Hematopoietic multipotent progenitor cell (in vitro differentiated cells): ENCODE data around the gene SLC6A19. TPM values are rescaled to one million over a fixed set of nuclear protein-coding genes. Genes with fewer than 3 reads are reported as not detected.
"Not testable (repeated sequence)": the region's sequence is repeated elsewhere in the genome, so short reads cannot be mapped to it uniquely, and the experiment has no call there.

Experiments used
- DNase-seq, 3 donors: peaks; one replicate each; pipeline ENCODE4 v3.0.0-alpha.2; 2011 to 2015; ENCODE audit warnings: low read depth in 2 of 3, low spot score in 2 of 3
- total RNA-seq: library from RNA; depleted of rRNA; stranded (reverse); fragments of >200 nt; gene quantifications from one replicate; pipeline ENCODE4 v1.2.3, GENCODE V29; 2012

SLC6A19 gene
- total RNA-seq, 1 donor = under 0.01 TPM

DNA sequence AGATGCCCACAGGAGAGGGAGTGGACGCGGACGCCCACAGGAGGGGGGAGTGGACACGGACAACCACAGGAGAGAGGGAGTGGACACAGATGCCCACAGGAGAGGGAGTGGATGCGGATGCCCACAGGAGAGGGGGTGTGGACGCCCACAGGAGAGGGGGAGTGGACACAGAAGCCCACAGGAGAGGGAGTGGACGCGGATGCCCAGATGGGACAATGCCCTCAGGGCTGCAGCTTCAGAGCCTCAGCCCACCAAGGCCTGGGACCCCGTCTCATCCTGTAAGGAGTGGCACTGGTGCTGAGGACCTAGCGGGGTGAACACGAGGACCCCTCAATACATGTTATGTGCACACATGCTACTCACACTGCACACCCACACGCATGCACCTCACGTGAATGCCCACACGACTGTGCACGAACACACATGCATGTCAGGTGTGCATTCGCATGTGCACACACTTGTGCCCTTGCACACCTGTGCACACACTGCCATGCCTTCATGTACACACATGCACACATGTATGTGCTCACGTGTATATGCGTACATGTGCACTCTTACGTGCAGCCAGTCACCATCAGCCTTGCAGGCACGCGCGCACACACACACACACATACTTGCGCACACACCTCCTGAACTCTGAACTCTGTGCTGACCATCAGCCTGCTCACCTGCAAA is 58.5 kb downstream of the SLC6A19 start:
- no peak for DNase-seq

DNA sequence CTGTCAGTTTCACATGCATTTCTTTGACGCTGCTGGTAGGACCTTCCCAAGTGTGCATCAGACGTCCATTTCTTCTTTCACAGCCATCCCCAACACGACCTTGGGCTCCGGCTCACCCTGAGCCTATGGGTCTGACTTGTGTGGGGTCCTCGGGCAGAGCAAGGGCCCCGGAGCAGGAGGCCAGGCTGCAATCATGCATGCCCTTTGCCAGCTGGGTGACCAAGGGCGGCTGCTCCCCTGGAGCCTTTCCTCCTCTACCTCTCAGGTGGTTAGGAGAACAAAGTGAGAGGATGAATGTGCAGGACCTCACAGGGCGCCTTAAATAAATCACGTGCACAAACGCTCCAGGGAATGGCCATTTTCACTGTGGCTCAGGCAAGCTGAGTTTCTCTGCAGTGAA is 60.2 kb downstream of the SLC6A19 start:
- DNase-seq = no peak

- DNase-seq = peak in 1 of 3 donors; percentile 10
These were observed 61.0 kb downstream of the SLC6A19 start for GRCh38 chr5:1262381-1262780.

GRCh38 chr5:1264211-1264610 is 62.8 kb downstream of the SLC6A19 start:
- DNase-seq = no peak

- DNase-seq = no peak
These were observed 63.6 kb downstream of the SLC6A19 start for GRCh38 chr5:1265026-1265425.

DNA sequence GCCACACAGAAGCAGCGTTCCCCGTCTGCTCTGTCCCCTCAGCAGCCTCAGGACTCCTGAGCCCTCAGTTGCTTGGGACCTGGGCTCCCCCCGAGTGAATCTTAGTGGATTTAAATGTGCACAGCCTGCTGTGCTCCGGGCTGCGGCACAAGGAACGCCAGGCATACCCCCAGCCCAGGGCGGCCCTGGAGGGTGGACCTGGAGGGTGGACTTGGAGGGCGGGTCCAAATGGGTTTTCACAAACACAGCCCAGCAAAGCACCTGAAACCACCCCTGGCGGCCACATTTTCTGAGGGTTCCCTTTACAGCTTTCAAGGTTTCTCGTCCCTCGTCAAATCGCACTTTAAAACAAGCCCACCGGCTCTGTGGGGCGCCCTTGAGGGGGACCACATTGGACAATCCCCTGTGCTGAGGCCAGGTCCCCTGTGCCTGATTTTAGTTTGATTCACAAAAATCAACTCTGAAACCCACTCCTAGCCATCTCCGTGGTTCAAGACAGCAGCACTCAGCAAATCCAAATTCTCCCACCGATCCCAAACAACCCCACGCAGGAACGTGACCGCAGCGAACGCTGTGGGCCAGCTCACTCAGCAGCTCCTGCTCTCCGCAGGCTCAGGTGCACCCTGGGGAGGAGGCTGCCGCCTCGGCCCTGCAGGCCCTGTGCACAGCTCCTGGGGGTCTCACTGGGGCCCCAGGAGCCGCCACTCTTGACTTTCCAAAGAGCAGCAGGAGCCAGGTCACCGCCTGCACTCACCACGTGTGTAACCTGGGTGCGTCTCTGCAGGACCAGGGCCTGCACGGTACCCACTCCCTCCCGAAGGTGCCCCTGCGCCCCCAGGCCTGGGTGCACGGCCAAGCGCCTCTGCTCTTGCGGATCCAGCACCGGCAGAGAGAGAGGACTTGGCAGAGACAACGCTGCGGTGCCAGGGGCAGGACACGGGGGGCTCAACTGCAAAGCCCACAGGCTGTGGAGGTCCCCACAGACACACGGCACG is 64.4 kb downstream of the SLC6A19 start:
- DNase-seq = no peak

GRCh38 chr5:1266791-1267190 is 65.4 kb downstream of the SLC6A19 start:
- no peak for DNase-seq

DNA sequence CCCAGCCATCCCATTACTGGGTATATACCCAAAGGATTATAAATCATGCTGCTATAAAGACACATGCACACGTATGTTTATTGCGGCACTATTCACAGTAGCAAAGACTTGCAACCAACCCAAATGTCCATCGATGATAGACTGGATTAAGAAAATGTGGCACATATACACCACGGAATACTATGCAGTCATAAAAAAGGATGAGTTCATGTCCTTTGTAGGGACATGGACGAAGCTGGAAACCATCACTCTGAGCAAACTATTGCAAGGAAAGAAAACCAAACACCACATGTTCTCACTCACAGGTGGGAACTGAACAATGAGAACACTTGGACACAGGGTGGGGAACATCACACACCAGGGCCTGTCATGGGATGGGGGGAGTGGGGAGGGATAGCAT is 66.1 kb downstream of the SLC6A19 start:
- not testable (repeated sequence) for DNase-seq

DNA sequence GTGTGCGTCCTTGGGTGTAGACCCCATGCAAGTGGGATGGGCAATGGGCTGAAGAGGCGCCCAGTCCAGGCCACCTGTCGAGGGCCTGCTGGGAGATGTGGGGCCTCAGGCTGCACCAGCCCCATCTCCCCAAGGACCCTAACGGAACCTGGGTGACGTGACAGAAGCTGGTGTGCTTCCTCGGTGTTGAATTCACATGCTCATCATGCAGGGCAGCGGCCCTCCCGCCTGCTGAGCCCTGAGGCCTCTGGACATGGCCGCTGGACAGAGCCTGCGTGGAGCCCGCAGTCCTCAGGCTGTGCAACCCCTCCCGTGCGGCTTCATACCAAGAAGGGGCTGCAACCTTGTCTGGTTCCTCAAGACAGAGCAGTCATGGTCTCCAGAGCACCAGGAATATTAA is 66.7 kb downstream of the SLC6A19 start:
- DNase-seq = no peak

GRCh38 chr5:1268666-1269065 is 67.3 kb downstream of the SLC6A19 start:
- DNase-seq = no peak

DNA sequence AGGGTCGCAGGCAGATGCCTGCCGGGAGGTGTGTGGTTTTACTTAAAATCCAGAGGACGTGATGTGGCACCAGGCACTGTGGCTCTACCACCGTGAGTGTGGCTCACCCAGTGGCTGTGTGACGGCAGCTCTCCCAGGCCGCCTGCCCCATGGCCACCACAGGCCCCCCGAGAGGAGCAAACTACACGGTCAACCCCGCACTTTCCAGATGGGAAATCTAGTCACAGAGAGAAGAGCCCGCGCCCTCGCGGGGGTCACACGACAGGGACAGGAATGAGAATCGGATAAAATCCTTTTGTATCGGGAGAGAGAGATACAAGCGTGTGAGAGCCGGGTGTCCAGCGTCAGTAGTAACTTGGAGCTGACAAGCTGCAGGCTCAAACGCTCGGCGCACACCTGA is 69.0 kb downstream of the SLC6A19 start:
- DNase-seq = no peak

DNA sequence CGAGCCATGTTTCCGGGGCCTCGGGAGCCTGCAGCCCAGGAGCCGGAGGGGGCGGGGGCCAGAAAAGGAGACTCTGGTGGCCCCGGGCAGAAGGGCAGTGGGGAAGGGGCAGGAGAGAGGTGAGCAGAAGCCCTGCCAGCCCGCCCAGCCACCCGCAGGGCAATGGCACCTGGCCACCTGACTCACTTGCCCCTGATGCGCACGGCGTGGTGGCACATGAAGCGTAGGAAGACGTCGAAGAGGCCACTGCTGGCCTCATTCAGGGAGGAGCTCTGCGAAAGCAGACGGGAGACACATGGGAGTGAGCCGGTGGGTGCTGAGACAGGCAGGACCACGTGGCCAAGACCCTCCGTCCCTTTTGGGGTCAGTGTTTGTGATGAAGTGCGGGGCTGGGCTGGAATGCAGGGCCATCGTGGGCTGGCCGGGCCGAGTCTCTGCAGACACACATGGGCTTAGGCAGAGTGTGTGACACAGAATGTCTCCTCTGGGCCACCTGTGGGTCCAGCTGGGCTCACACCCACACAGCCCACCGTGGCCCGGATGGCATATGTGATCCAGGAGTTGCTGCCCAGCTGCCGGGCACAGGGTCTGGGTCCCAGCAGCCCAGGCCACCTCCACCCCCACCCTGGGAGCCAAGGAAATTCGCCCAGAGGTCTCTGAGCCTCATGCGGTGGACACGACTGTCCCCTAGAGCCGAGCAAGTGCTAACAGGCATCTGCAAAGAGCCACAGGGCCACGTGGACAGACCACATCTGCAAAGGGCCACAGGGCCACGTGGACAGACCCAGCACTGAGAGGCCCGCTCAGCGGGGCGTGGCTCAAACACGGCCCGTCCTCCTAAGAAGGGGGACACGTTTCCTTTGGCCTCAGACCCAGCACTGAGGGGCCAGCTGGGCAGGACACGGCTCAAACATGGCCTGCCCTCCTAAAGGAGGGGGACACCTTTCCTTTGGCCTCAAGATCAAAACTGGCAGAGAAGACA is 69.8 kb downstream of the SLC6A19 start:
- no peak for DNase-seq

- DNase-seq = no peak
These were observed 70.8 kb downstream of the SLC6A19 start for GRCh38 chr5:1272201-1272600.

DNA sequence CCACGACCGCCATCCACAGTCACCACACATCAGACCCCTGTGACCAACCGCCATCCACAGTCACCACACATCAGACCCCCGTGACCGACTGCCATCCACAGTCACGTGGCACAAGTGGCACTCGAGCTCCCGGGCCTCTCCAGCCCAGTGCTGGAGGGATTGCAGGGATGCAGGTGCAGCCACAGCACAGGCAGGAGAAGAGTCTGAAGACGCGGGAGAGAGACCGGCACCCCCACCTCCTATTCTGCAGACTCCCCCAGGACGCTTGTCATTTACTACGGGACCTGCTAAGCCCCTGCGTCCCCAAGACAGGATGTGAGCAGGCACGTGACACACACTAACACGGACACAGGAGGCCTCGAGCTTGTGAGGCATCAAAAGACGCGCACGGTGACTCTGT is 72.3 kb downstream of the SLC6A19 start:
- no peak for DNase-seq

- DNase-seq = no peak
These were observed 73.1 kb downstream of the SLC6A19 start for GRCh38 chr5:1274471-1274870.

Other genes with a start within 250 kb of the SLC6A19 start
- gene NKD2, start 192.8 kb upstream of the SLC6A19 start, total RNA-seq = under 0.01 TPM
- 96.7 TPM for gene SLC12A7, start 89.5 kb upstream of the SLC6A19 start, total RNA-seq
- gene SLC6A18, start 23.8 kb downstream of the SLC6A19 start, total RNA-seq = not detected
- 1.1 TPM for gene TERT, start 93.5 kb downstream of the SLC6A19 start, total RNA-seq
- 130 TPM for gene CLPTM1L, start 143.5 kb downstream of the SLC6A19 start, total RNA-seq
- gene SLC6A3, start 243.8 kb downstream of the SLC6A19 start, total RNA-seq = not detected